NCI-H1417 treated with DMSO at 0.1 percent for 48 hours (cell line): Measurements from ENCODE around the gene NHERF1.
A peak's percentile ranks its signal among the peaks of the same experiment; 100 is the strongest.

Source experiments
- DNase-seq: peaks from one replicate; lab custom pipeline; 2025; lab: John Stamatoyannopoulos, UW

The NHERF1 gene

DNA sequence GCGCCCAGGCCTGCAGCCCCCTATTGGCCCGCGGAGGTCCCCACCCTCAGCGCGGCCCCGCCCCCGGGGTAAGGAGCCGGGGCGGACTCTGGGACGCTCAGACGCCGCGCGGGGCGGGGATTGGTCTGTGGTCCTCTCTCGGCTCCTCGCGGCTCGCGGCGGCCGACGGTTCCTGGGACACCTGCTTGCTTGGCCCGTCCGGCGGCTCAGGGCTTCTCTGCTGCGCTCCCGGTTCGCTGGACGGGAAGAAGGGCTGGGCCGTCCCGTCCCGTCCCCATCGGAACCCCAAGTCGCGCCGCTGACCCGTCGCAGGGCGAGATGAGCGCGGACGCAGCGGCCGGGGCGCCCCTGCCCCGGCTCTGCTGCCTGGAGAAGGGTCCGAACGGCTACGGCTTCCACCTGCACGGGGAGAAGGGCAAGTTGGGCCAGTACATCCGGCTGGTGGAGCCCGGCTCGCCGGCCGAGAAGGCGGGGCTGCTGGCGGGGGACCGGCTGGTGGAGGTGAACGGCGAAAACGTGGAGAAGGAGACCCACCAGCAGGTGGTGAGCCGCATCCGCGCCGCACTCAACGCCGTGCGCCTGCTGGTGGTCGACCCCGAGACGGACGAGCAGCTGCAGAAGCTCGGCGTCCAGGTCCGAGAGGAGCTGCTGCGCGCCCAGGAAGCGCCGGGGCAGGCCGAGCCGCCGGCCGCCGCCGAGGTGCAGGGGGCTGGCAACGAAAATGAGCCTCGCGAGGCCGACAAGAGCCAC, at the start of gene NHERF1:
TSS of gene NHERF1 (plus strand) at position 100 of the 750 bp plus-strand sequence. CDS start at position 319, 219 bp downstream.
- DNase-seq: peak; percentile 41

DNA sequence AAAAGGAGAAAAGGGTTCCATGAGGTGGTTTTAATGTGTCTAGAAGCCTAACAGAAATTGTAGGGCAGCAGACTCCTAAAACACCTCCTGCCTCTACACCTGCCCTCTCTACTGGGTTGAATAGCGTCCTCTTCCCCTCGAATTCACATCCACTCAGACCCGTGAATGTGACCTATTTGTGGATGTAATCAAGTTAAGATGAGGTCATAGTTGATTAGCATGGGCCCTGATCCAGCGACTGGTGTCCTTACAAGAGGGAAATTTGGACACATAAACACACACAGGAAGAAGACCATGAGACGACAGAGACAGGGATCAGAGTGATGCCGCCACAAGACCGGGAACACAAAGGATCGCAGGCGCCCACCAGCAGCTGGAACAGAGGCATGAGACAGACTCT, 49.2 kb upstream of the NHERF1 start:
- no peak for DNase-seq

DNA sequence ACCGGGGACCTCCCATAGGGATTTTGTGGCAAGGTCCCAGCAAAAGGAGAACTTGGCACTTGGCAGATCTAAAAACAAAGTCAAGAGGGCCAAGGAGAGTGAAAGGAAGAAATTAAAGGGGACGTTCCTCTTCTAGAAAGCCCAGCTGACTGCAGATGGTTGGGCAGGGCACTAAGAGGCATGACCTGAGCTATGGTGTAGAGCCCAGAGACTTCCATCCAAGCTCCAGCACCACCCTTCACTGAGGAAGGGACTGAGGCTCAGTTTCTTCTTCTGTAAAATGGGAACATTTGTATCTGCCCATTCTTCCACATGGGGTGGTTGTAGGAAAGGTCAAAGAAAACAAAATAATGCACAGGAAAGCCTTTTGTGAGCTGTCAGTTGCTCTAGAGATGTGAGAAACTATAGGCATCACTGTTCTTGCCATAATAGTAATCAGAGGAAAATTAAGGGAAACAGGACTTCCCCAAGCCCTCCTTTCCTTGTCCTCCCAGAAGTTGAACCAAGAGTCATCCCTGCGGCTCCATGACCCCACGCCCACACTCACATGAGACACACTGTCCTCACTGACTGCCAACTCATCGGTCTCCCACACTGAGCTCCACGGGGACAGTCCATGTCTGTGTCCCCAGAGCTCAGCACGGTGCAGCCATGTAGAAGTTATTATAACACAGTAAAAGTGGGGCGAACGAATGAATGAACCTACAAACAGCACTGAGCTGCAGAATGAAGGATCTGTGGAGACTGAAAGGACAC, 46.1 kb upstream of the NHERF1 start:
- no peak for DNase-seq

DNA sequence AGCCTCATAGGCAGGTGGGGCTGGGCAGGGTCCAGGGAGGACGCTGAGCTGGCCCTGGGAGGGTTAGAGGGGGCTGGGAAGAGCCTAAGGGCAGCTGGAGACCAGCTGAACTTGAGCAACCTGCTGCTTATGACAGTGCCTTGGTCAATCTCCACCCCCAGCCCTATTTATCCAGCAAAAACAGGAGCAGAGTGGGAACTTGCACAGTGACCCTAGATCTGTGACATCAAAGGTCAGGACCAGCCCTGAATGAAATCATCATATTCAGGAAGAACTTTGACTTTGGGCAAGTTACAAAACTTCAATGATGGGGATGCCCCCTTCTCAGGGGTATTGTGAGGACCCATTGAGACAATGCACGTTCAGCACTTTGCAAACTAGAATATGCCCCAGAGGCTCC, 45.1 kb upstream of the NHERF1 start:
- DNase-seq: no peak

DNA sequence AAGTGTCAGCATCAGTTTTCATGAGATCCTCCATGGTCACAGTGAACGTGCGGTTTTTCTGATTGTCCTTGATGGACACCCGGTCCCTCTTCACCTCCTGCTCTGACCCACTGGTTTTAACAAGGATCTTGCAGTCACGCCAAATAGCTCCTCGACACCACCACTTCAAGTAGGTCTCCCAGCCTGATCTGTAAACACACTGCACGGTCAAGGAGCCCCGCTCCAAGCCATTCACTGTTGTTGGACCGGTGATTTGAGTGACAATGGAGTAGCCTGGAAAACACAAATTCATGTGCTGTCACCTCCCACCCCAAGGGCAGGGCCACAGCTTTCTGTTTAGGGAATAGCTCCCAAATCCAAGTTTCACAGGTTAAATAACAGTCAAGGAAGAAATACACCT, 43.9 kb upstream of the NHERF1 start:
- no peak for DNase-seq

DNA sequence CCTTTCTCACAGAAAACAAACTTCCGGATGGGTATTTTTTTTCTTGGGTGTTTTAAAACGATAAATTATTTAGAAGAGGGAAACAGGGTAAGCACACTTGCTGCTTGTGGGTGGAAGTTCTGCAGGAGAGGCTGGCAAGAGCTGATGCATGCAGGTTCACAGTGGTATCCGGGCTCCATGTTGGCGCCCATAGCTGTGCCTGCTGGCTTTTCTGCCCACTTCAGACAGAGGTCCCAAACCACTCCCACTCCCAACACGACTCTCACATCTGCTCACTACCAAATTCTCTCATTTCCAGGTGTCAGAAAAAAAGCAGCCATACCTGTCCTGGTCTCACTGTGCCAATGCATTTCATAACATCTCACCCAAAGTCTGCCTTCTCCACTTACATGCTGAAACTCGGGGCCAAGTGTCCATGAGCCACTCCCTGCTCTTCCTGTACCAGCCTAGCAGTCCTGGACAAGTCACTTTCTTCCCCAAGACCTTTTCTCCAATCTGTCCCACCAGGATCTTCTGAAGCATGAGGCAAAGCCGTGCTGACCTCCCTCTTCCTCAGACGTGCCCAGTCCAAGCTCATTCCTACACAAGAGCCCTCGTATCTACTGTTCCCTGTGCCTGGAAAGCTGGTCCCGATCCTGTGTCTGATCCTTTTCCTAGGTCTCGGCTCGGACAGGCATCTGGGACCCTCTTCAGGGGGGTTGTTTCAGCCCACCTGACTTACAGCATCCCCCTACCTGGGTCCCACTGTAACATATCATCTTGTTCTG, 37.2 kb upstream of the NHERF1 start:
- DNase-seq: no peak

DNA sequence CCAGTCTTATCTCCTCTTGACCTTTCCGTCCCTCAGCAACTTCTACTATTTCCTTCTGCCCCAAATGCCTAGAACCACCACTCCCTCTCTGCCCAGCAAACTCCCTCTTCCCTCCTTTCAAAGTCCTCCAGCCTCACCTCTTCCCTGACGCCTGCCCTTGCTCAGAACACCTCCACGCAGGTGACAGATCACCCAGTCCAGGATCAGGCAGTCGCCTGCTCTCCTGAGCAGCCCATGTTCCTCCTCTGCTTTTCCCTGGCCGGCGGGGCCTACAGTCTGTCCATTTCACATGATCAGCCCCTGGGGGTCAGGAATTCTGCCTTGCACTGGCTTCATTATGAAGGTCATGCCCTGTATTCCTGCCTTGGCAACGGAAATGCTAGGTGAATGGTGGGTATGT, 36.1 kb upstream of the NHERF1 start:
- no peak for DNase-seq

DNA sequence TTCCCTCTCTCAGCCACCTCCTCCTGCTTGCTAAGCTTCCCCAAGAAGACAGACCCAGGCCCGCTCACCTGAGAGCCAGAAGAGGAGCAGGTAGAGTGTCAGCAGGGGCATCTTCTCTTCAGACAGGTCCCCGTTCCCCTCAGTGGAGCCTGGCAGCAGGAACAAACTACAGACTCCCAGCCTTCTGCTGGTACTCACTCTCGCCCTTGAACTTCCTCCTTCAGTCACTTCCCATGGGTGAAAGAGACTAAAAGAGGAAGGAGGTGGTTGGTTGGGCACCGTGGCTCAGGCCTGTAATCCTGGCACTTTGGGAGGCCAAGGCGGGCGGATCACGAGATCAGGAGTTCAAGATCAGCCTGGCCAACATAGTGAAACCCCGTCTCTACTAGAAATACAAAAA, 35.7 kb upstream of the NHERF1 start, which contains the start of gene CD300LF:
TSS of gene CD300LF (minus strand) at position 168 of the 400 bp plus-strand sequence. CDS start at position 111, 57 bp downstream.
- DNase-seq: no peak

DNA sequence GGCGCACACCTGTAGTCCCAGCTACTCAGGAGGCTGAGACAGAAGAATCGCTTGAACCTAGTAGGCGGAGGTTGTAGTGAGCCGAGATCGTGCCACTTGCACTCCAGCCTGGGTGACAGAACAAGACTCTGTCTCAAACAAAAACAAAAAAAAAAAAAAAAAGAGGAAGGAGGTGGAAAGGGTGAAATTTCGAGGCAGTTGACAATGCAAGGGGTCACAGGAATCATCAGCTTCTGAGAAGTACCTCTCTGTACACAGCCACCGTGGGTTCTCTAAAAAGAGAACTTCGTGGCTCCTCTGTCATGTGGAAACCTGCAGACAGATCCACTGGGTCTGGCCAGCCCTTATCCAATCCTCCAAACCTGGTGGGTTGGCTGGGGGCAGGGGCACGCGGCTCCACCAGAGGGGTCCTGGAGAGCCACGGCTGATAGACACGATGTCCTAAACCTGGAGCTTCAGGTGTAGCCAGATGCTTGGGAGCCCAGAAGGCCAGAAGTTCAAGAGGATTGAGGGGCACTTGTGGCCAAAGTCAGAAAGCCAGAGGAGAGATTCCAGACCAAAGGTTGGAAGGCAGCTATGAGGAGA, 35.2 kb upstream of the NHERF1 start:
- DNase-seq: no peak

DNA sequence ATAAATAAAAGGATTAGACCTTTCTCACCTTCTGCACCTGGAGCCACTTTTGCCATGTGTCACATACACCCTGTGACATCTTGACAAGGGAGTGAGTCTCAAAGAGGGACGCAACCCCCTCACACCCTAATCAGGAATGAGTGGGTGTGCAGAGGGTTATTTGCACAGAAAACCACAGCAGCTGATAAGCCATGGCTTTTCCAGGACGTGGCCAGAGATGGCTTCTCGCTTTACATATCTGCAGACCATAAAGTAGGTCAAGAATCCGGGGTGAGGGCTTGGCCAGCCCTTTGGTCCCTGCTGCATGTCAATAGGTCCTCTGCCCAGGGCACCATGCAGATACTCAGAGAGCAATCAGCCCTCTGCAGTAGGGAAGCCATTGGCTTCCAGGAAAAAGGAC, 33.3 kb upstream of the NHERF1 start:
- no peak for DNase-seq

DNA sequence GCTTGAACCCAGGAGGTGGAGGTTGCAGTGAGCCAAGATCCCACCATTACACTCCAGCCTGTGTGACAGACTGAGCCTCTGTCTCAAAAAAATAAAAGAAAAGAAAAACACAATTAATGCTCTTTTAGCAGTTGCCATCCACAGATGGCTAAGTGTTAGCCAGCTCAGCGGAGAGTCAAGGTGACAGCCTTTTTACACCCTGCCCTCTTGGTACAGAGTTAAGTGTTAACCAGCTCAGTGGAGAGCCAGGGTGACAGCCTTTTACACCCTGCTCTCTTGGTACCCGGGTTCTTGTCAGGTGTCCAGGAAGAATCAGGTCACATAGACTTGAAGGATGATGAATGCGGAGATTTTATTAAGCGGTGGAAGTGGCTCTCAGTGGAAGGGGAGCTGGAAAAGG, 27.9 kb upstream of the NHERF1 start:
- DNase-seq: no peak

DNA sequence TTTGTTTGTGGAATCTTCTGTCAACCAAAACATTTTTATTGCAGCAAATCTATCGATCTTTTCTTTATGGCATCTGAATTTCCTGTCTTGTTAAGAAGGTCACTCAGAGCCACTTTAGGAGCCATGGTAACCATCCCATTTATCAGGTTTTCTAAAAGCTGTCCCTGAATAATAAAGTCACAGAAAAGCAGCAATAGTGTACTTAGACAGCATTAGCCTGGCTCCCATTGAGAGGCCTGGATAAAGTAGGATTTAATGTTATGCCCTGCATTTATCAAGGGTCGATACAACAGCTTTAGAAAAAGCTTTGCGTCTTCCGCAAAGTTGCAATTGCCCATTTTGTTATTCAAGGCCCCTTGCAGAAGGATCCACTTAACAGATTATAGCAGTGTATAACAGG, 25.6 kb upstream of the NHERF1 start:
- no peak for DNase-seq

DNA sequence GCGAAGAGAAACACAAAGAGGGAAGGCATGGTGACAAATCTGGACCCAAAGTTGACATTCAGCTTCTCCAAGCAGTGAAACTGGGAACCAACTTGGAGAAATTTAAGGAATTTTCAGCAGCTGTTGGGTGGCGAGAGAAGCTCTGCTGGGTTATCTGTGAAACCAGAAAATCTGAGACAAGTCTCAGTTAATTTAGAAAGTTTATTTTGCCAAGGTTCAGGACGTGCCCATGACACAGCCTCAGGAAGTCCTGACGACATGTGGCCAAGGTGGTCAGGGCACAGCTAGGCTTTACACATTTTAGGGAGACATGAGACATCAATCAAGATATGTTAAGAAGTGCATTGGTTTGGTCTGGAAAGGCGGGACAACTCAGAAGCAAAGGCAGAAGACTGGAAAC, 24.5 kb upstream of the NHERF1 start:
- DNase-seq: no peak

DNA sequence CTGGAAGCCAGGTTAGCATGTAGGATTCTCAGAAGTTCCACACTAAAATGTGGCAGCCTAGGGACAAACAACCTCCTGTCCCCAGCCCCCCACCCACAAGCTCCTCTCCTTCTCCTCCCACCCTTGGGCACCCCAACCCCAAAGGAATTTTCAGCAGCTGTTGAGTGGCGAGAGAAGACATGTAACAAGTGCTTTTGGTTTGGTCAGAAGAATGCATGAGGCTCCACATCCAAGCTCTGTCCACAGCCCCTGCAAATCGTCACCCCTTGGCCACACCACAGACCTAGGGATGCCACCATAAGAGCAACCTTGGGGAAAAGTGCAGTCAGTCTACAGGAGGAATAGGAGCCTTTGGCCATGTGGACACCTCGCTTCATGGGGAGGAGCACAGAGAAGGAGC, 23.3 kb upstream of the NHERF1 start:
- DNase-seq: no peak

DNA sequence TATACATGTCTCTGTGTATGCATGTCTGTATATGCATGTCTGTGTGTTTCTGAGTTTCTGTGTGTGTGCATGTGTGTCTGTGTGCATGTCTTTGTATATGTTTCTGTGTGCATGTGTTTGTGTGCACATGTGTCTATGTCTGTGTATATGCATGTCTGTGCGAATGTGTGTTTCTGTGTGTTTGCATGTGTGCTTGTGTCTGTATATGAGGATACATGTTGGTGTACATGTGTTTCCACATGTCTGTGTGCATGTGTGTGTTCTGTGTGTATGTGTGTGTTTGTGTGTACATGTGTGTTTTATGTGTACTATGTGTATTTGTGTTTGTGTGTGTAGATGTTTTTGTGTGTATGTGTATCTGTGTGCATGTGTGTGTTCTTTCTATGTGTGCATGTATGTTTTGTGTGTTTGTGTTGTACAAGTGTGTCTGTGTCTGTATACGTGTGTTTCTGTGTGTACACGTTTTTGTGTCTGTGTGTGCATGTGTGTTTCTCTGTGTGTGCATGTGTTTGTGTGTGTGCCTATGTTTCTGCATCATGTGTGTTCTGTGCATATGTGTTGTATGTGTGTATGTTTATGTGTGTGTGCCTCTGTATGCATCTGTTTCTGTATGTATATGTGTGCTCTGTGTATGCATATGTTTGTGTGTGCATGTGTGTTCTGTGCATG, 20.3 kb upstream of the NHERF1 start:
- no peak for DNase-seq

DNA sequence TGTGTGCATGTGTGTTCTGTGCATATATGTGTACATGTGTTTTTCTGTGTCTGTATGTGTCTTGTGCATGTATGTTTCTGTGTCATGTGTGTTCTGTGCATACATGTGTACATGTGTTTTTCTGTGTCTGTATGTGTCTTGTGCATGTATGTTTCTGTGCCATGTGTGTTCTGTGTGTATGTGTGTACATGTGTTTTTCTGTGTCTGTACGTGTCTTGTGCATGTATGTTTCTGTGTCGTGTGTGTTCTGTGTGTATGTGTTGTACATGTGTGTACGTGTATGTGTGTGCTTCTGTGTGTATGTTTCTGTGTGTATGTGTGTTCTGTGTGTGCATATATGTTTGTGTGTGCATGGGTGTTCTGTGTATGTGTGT, 19.7 kb upstream of the NHERF1 start:
- no peak for DNase-seq

DNA sequence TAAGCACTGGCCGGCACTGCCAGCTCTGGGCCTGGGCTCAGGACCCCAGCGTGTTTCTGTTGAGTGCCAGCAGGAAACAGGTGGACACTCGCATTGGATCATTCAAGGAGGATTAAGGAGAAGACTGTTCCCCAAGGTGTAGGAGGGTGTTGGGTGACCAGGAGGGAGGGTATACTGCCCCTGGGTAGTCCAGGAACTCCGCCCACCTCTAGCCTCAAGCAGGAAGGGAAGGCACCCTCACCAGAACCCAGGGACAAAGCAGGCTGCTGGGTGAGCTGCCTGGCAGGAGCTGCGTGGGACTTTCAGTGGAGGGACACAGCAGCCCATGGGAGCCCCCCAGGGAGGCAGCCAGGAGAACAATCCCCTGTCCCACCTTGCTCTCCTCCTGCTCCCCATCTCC, 19.1 kb upstream of the NHERF1 start:
- no peak for DNase-seq

DNA sequence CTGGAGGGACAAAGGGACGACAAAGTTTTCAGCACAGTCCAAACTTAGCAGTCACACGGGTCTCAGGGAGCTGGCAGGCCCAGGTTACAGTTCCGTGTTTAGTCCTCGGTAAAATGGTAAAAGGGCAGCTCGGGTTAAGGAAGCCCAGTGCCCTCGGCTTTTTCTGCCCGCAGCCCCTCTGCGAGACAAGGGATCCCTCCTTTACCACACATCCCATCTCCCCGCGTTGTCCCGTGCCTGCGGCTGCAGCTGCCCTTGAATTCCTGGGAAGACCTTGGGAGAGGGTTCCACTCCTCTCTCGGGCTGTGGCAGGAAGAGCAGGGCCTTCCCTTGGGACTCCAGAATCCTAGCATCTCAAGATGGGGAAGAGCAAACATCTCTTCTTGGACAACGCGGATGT, 18.6 kb upstream of the NHERF1 start:
- no peak for DNase-seq

DNA sequence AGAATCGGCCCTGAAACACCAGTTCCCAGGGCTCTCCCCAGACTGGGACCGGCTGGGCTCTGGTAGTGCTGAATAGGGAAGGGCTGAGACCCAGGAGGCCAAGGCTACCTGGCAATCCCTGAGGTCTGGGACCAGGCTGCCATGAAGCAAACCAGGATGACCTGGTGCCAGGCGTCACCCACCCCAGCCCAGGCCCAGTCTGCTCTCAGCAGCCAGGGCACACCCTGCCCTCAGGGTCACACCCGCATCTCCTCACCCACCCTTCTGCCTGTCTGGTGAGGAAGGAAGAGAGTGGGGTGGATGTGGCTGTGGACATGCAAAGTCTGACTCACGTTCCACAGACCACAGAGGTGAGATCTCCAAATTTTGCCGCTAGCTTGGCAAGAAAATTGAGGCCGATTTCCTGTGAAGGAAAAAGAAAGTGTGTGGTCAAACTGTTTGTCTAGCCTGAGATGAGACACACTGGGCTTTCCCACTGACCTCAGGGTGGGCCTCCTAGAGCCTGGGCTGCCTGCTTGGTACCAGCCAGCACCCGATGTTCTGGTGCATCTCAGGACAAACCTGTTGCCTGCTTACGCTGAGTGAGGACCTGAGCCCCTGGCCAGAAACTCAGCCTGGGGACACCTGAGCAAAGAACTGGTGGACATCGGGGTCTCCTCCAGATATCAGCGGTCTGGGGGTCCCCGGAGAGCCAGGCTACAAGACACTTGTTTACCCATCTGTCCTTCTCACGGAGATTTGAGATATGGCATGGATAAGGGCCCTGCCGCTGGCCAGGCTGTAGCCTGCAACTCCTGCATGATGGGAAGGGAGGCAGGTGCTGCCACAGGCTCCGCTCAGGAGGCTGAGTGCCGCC, 17.7 kb upstream of the NHERF1 start:
- DNase-seq: no peak

DNA sequence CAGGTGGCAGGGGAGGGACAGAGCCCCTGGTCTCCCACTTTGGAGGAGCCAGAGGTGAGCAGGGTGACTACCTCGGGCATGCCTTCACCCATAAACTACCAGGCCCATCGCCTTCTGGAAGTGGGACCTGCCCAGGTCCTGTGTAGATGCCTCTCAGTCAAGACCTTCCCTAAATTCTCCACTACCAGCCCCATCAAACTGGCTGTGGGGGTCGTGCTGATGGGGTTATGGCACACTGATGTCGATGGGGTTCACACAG, 17.2 kb upstream of the NHERF1 start:
- no peak for DNase-seq
